Left lung (tissue), 10 donors: ENCODE data around the gene PPP2R2D. TPM values are rescaled to one million over a fixed set of nuclear protein-coding genes. Genes with fewer than 3 reads are reported as not detected.

Experiments
- ATAC-seq: fragments of 200-7000 bp; cut with Tn5 transposase; one replicate; pipeline ENCODE4 v1.9.1; 2020; ENCODE audit warnings: moderate library complexity
- DNase-seq, 4 donors: peaks; one replicate each; pipeline ENCODE4 v3.0.0-alpha.2; 2013 to 2020
- H3K27ac ChIP-seq, 2 donors: fragments of 200-600 bp; sonication (generic) in 1 of 2; one replicate each; pipeline versions ENCODE4 v1.5.0 to v1.8.0; 2020 to 2021
- H3K27me3 ChIP-seq, 2 donors: fragments of 200-600 bp; sonication (generic) in 1 of 2; one replicate each; pipeline versions ENCODE4 v1.5.0 to v1.8.0; 2020 to 2021
- H3K36me3 ChIP-seq, 2 donors: fragments of 200-600 bp; sonication (generic) in 1 of 2; one replicate each; pipeline versions ENCODE4 v1.5.0 to v1.8.0; 2020 to 2021
- H3K4me1 ChIP-seq, 2 donors: fragments of 200-600 bp; one replicate each; pipeline ENCODE4 v1.8.0; 2021
- H3K4me3 ChIP-seq, 2 donors: fragments of 200-600 bp; sonication (generic) in 1 of 2; one replicate each; pipeline versions ENCODE4 v1.5.0 to v1.8.0; 2020 to 2021; ENCODE audit warnings: mild to moderate bottlenecking in 1 of 2
- H3K9me3 ChIP-seq, 2 donors: fragments of 200-600 bp; sonication (generic) in 1 of 2; one replicate each; pipeline versions ENCODE4 v1.5.0 to v1.8.0; 2020 to 2021
- CTCF ChIP-seq, 2 donors: fragments of 200-600 bp; sonication (generic) in 1 of 2; IDR thresholded peaks; one replicate each; pipeline versions ENCODE4 v1.5.0 to v1.8.0; 2021; ENCODE audit warnings: antibody characterized with exemption in 2 of 2
- intact Hi-C, 2 donors: fragments of 100-400 bp; cut with DNase I; formaldehyde crosslinking; loops; one replicate each; pipeline versions ENCODE4 v1.11.2 to v1.14.2; 2022
- polyA plus RNA-seq, 6 donors: library from polyadenylated mRNA; unstranded; fragments of 120-200 nt; gene quantifications; one replicate each; pipeline ENCODE4 v1.2.1, GENCODE V29; 2013; ENCODE audit not compliant: insufficient read length in 6 of 6
- total RNA-seq, 2 donors: library from RNA; stranded (reverse); fragmentation: NEBNext Ultra II Directional; extraction: Animal tissue kit (Norgen Biotek cat#: 25700); gene quantifications; one replicate each; pipeline ENCODE4 v1.2.1, GENCODE V29; 2021
- donor health status: DM: no; HTN: yes; CAD: no.
- donor health status: DM: no; HTN: no; CAD: no.

PPP2R2D gene
- total and polyA plus RNA-seq, 8 donors = 22.7 to 42.4 (median 35.8) TPM

- ATAC-seq (no peak), DNase-seq (no peak)
- peaks cover 3 to 67% of the 10 kb centered on the region in 2 donors for H3K27me3 ChIP-seq
- H3K4me1 ChIP-seq = no peaks in the 10 kb centered on the region
- no peaks in the 10 kb centered on the region for H3K9me3 ChIP-seq
- intact Hi-C loops = no loop called here
- H3K27ac ChIP-seq = no peak overlapping the region
- H3K36me3 ChIP-seq = no peaks in the 10 kb centered on the region
- TF ChIP-seq CTCF (IDR thresholded peaks at IDR 0.05) = no peak
- no peak overlapping the region for H3K4me3 ChIP-seq
Measured at GRCh38 chr10:131859341-131860020, 41.3 kb upstream of the PPP2R2D start.

- peaks cover 3 to 62% of the 10 kb centered on the region in 2 donors for H3K27me3 ChIP-seq
- H3K27ac ChIP-seq = no peak overlapping the region
- no peak overlapping the region for H3K4me3 ChIP-seq
- DNase-seq = no peak
- intact Hi-C loops = no loop called here
- no peak for ATAC-seq
- TF ChIP-seq CTCF (IDR thresholded peaks at IDR 0.05) = no peak
- H3K36me3 ChIP-seq = no peaks in the 10 kb centered on the region
- no peaks in the 10 kb centered on the region for H3K4me1 ChIP-seq
- no peaks in the 10 kb centered on the region for H3K9me3 ChIP-seq
Measured at GRCh38 chr10:131860311-131860710, 40.5 kb upstream of the PPP2R2D start.

GRCh38 chr10:131860806-131861440 lies 39.9 kb upstream of the PPP2R2D start:
- Histone ChIP-seq H3K4me3 (no peak overlapping the region), H3K9me3 (no peaks in the 10 kb centered on the region), H3K4me1 (no peaks in the 10 kb centered on the region), H3K27me3 (peaks cover 3 to 56% of the 10 kb centered on the region in 2 donors), H3K27ac (no peak overlapping the region), H3K36me3 (no peaks in the 10 kb centered on the region)
- TF ChIP-seq CTCF (IDR thresholded peaks at IDR 0.05) = no peak
- intact Hi-C loops = no loop called here
- no peak for DNase-seq
- no peak for ATAC-seq

GRCh38 chr10:131862548-131862947 lies 38.3 kb upstream of the PPP2R2D start:
- Histone ChIP-seq H3K27ac (no peak overlapping the region), H3K9me3 (no peaks in the 10 kb centered on the region), H3K36me3 (no peaks in the 10 kb centered on the region), H3K4me3 (no peak overlapping the region), H3K4me1 (no peaks in the 10 kb centered on the region), H3K27me3 (peaks cover 3 to 52% of the 10 kb centered on the region in 2 donors)
- DNase-seq (no peak), ATAC-seq (no peak)
- no peak for TF ChIP-seq CTCF (IDR thresholded peaks at IDR 0.05)
- intact Hi-C loops = no loop called here

GRCh38 chr10:131865223-131865917 lies 35.4 kb upstream of the PPP2R2D start:
- intact Hi-C loops = no loop called here
- Histone ChIP-seq H3K36me3 (no peaks in the 10 kb centered on the region), H3K4me1 (no peaks in the 10 kb centered on the region), H3K27me3 (peaks cover 3 to 35% of the 10 kb centered on the region in 2 donors), H3K9me3 (no peaks in the 10 kb centered on the region), H3K27ac (no peak overlapping the region), H3K4me3 (no peak overlapping the region)
- no peak for TF ChIP-seq CTCF (IDR thresholded peaks at IDR 0.05)
- ATAC-seq = no peak
- no peak for DNase-seq
